ENCODE results near the gene CEACAM19. TPM values are rescaled to one million over a fixed set of nuclear protein-coding genes. Genes with fewer than 3 reads are reported as not detected.

The CEACAM19 gene
- total and polyA plus RNA-seq, 2 of the 13 experiments (the other 11 are each of a cell fraction or from before 2014, with no cell fraction given): 1.3 to 4.0 TPM

GRCh38 chr19:44626048-44626624 is 45.1 kb upstream of the CEACAM19 start (continued):
- TF ChIP-seq FOXP4 (CRISPR knock-in tag; IDR thresholded peaks at IDR 0.05) (0 out of 2 replicates have a peak, but pooled peaks have one; percentile 21), PPARG (CRISPR knock-in tag; conservative IDR thresholded peaks at IDR 0.05) (no peak), KDM3A (CRISPR knock-in tag; IDR thresholded peaks at IDR 0.05; ENCODE audit: low read depth) (no peak), ZNF737 (CRISPR knock-in tag; IDR thresholded peaks at IDR 0.05; ENCODE audit: borderline replicate concordance) (no peak), HOXA9 (CRISPR knock-in tag; IDR thresholded peaks at IDR 0.05; ENCODE audit: borderline replicate concordance) (no peak), PHF21A (CRISPR knock-in tag; IDR thresholded peaks at IDR 0.05) (peak; percentile 64; the same call in 1 of the 2 replicates), ZNF501 (CRISPR knock-in tag; IDR thresholded peaks at IDR 0.05) (peak; percentile 40; the same call in 1 of the 2 replicates), ZNF788 (CRISPR knock-in tag; IDR thresholded peaks at IDR 0.05; ENCODE audit: borderline replicate concordance) (no peak; the same call in 1 of the 2 replicates), DMAP1 (CRISPR knock-in tag; IDR thresholded peaks at IDR 0.05) (0 out of 2 replicates have a peak, but pooled peaks have one; percentile 35), SOX5 (CRISPR knock-in tag; IDR thresholded peaks at IDR 0.05; ENCODE audit: borderline replicate concordance) (peak; percentile 40; the same call in 1 of the 2 replicates), NCOA2 (CRISPR knock-in tag; IDR thresholded peaks at IDR 0.05) (peak; percentile 57; the same call in 1 of the 2 replicates), ZNF777 (CRISPR knock-in tag; IDR thresholded peaks at IDR 0.05) (no peak), ZBED4 (CRISPR knock-in tag; IDR thresholded peaks at IDR 0.05; ENCODE audit: borderline replicate concordance) (no peak), FOXM1 (CRISPR knock-in tag; IDR thresholded peaks at IDR 0.05) (no peak), ZNF580 (CRISPR knock-in tag; IDR thresholded peaks at IDR 0.05; ENCODE audit: borderline replicate concordance, low read depth) (no peak), ZNF335 (CRISPR knock-in tag; IDR thresholded peaks at IDR 0.05) (no peak), ZNF781 (CRISPR knock-in tag; IDR thresholded peaks at IDR 0.05; ENCODE audit: borderline replicate concordance, not compliant biosample characterization) (no peak), ZNF747 (CRISPR knock-in tag; IDR thresholded peaks at IDR 0.05; ENCODE audit: borderline replicate concordance) (no peak), SNAI1 (CRISPR knock-in tag; IDR thresholded peaks at IDR 0.05; ENCODE audit: borderline replicate concordance) (no peak), PAXIP1 (CRISPR knock-in tag; conservative IDR thresholded peaks at IDR 0.05) (peak; percentile 38), RBFOX2 (IDR thresholded peaks at IDR 0.05; ENCODE audit: low read depth, low read length) (no peak)
